Parathyroid adenoma (tissue), 2 donors: ENCODE measurements around the gene PIWIL1.

ENCODE experiments used
- H2AFZ ChIP-seq: fragments of 300-600 bp; sonication (generic); one replicate; pipeline ENCODE4 v1.7.0; 2017; ENCODE audit warnings: antibody characterized with exemption, mild to moderate bottlenecking
- H3K27ac ChIP-seq: fragments of 300-600 bp; sonication (generic); one replicate; pipeline ENCODE4 v1.7.0; 2017
- H3K27me3 ChIP-seq: fragments of 300-600 bp; sonication (generic); one replicate; pipeline ENCODE4 v1.7.0; 2017; ENCODE audit warnings: low read length; ENCODE audit not compliant: control insufficient read depth, insufficient read depth
- H3K36me3 ChIP-seq: fragments of 300-600 bp; sonication (generic); one replicate; pipeline ENCODE4 v1.7.0; 2017; ENCODE audit warnings: low read length; ENCODE audit not compliant: control insufficient read depth, insufficient read depth
- H3K4me1 ChIP-seq: fragments of 300-600 bp; sonication (generic); one replicate; pipeline ENCODE4 v1.7.0; 2017; ENCODE audit warnings: control low read depth
- H3K4me2 ChIP-seq: fragments of 300-600 bp; sonication (generic); one replicate; pipeline ENCODE4 v1.7.0; 2017; ENCODE audit warnings: low read length
- H3K4me3 ChIP-seq: fragments of 300-600 bp; sonication (generic); one replicate; pipeline ENCODE4 v1.7.0; 2017; ENCODE audit warnings: low read depth, low read length
- H3K79me2 ChIP-seq: fragments of 300-600 bp; sonication (generic); one replicate; pipeline ENCODE4 v1.7.0; 2017; ENCODE audit warnings: control low read depth
- H3K9ac ChIP-seq: fragments of 300-600 bp; sonication (generic); one replicate; pipeline ENCODE4 v1.7.0; 2017; ENCODE audit warnings: mild to moderate bottlenecking
- H3K9me3 ChIP-seq: fragments of 300-600 bp; sonication (generic); one replicate; pipeline ENCODE4 v1.7.0; 2017; ENCODE audit warnings: low read length; ENCODE audit not compliant: control insufficient read depth
- TF ChIP-seq, protein P1 (sequence below): fragments of 300-600 bp; sonication (generic); IDR thresholded peaks from one replicate; pipeline ENCODE4 v1.7.0; 2017; ENCODE audit warnings: antibody characterized with exemption, mild to moderate bottlenecking
- donor health status: primary hyperparathyroidism.

PIWIL1 gene

DNA sequence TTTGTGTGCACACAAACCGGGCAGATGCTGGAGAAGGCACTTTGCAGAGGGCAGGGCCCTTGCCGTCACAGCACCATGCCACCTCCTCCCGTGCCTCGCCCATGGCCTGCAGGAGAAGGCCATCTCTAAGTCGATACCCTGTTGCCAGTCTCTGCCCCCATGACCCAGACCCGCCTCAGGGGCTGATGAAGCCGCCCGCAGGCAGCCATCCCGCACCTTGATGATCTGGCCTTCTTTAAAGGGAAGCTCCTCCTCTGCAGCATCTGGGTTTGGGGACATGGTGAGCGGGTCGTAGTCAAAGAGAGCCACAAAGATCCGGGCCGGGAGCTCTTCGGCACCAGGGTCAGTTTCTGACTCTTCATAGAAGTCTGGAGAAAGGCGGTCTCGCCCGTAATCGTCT lies 76.2 kb downstream of the PIWIL1 start:
- Histone ChIP-seq H3K27me3 (no peaks in the 10 kb centered on the region), H3K4me3 (no peak overlapping the region), H2AFZ (no peak overlapping the region), H3K79me2 (peaks cover 2% of the 10 kb centered on the region), H3K27ac (no peak overlapping the region), H3K4me1 (no peaks in the 10 kb centered on the region), H3K9me3 (no peaks in the 10 kb centered on the region), H3K9ac (no peak overlapping the region), H3K36me3 (no peaks in the 10 kb centered on the region), H3K4me2 (no peak overlapping the region)
- TF ChIP-seq, protein P1, sequence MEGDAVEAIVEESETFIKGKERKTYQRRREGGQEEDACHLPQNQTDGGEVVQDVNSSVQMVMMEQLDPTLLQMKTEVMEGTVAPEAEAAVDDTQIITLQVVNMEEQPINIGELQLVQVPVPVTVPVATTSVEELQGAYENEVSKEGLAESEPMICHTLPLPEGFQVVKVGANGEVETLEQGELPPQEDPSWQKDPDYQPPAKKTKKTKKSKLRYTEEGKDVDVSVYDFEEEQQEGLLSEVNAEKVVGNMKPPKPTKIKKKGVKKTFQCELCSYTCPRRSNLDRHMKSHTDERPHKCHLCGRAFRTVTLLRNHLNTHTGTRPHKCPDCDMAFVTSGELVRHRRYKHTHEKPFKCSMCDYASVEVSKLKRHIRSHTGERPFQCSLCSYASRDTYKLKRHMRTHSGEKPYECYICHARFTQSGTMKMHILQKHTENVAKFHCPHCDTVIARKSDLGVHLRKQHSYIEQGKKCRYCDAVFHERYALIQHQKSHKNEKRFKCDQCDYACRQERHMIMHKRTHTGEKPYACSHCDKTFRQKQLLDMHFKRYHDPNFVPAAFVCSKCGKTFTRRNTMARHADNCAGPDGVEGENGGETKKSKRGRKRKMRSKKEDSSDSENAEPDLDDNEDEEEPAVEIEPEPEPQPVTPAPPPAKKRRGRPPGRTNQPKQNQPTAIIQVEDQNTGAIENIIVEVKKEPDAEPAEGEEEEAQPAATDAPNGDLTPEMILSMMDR = no peak

DNA sequence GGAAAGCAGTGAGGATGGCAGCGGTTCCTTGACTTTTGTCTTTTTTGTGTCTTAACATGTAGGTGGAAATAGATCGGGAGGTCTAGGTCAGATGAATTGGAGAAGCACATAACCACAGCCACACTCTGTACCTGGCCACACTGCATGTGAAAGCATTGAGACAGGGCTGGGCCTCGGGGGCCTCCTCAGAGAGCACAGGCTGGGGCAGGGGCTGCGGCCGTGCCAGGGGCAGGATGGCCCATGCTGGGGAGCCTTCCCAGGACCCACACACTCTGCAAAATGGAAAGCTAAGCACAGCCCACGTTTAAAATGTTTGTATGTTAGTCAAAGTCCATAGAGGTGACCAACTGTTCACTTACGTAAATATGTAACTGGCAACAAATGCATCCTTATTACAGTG lies 76.7 kb downstream of the PIWIL1 start:
- TF ChIP-seq, protein P1 = no peak
- Histone ChIP-seq H3K36me3 (no peaks in the 10 kb centered on the region), H3K4me3 (no peak overlapping the region), H3K27ac (no peak overlapping the region), H3K9ac (no peak overlapping the region), H3K4me2 (no peak overlapping the region), H3K4me1 (no peaks in the 10 kb centered on the region), H2AFZ (no peak overlapping the region), H3K27me3 (no peaks in the 10 kb centered on the region), H3K9me3 (no peaks in the 10 kb centered on the region), H3K79me2 (peaks cover 2% of the 10 kb centered on the region)

DNA sequence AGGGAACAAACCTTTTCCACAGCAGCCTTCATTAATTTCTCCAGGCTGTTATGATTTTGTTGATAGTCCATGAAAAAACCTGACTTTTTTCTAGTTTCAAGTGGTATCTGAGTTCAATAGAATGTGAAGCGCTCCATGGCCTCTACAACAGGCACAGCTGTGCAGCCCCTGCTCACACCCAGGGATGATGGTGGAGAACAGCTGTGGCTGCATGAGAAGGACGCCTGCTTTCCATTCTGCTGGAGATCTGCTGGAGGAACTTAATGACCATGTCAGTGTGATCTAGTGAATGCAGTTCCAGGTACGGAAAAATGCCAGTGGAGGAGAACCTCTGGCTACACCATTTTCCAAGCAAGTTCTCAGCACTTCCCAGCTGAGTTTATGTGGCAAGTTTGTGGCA lies 80.6 kb downstream of the PIWIL1 start:
- H3K4me1 ChIP-seq = no peaks in the 10 kb centered on the region
- H3K36me3 ChIP-seq = no peaks in the 10 kb centered on the region
- H2AFZ ChIP-seq = no peak overlapping the region
- no peak overlapping the region for H3K9ac ChIP-seq
- no peak overlapping the region for H3K4me2 ChIP-seq
- no peaks in the 10 kb centered on the region for H3K9me3 ChIP-seq
- H3K4me3 ChIP-seq = no peak overlapping the region
- no peak overlapping the region for H3K27ac ChIP-seq
- peaks cover 2% of the 10 kb centered on the region for H3K79me2 ChIP-seq
- H3K27me3 ChIP-seq = no peaks in the 10 kb centered on the region
- TF ChIP-seq, protein P1 = no peak

DNA sequence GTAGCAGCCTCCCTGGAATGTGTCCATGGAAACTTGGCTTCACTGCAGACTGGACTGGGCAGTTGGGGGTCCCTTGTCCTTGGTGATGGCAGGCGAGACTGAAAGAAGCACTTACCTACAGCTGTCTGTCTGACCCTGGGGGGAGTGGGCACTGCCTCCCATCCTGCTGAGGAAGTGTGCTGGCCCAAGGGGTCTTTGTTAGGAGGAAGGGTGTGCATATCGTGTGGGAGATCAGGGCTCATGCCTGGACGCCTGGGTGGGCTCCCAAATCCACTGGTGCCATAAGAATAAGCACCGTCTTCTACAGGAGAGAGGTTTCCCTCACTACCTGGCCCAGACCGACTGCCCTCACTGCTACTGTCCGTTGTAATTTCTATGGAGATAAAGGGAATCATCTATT lies 81.4 kb downstream of the PIWIL1 start:
- Histone ChIP-seq H3K9ac (no peak overlapping the region), H3K79me2 (peaks cover 2% of the 10 kb centered on the region), H3K27me3 (no peaks in the 10 kb centered on the region), H3K4me2 (no peak overlapping the region), H3K9me3 (no peaks in the 10 kb centered on the region), H3K4me1 (no peaks in the 10 kb centered on the region), H3K4me3 (no peak overlapping the region), H2AFZ (no peak overlapping the region), H3K36me3 (no peaks in the 10 kb centered on the region), H3K27ac (no peak overlapping the region)
- TF ChIP-seq, protein P1 = no peak

DNA sequence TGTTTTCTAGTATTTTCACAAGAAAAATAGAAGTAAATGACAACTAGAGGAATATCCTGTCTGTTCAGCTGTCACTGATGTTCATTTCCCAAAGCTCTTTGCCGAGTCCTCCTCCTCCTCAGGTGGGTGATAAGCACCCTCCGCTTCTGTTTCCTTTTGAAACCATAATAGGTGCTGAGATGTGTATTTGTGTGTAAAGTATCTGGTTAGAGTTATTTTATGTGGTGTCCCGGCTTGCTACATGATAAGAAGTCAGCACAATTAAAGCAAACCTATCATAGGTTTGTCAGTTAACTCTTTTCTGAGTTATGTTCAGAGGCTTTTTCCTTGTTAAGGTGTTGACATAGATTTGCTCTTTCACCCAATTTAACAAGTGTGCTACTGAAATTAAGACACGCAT lies 82.4 kb downstream of the PIWIL1 start:
- H3K9ac ChIP-seq = no peak overlapping the region
- no peaks in the 10 kb centered on the region for H3K36me3 ChIP-seq
- H3K4me3 ChIP-seq = no peak overlapping the region
- no peak overlapping the region for H2AFZ ChIP-seq
- no peak overlapping the region for H3K4me2 ChIP-seq
- TF ChIP-seq, protein P1 = no peak
- no peaks in the 10 kb centered on the region for H3K27me3 ChIP-seq
- no peaks in the 10 kb centered on the region for H3K9me3 ChIP-seq
- no peak overlapping the region for H3K27ac ChIP-seq
- H3K4me1 ChIP-seq = no peaks in the 10 kb centered on the region
- H3K79me2 ChIP-seq = peaks cover 2% of the 10 kb centered on the region
